COLO668 (cell line): ENCODE results near the gene MVD.

Experiments used
- DNase-seq: peaks from one replicate; lab custom pipeline; 2025; ENCODE audit not compliant: unreplicated experiment; lab: John Stamatoyannopoulos, UW

MVD gene

GRCh38 chr16:88642881-88643643, 19.8 kb downstream of the MVD start:
- DNase-seq, result no peak

- DNase-seq, result no peak
Measured at GRCh38 chr16:88640498-88641247, 22.2 kb downstream of the MVD start.

GRCh38 chr16:88640039-88640495, 22.8 kb downstream of the MVD start:
- DNase-seq, result no peak

- DNase-seq, result peak; percentile 91
Measured at GRCh38 chr16:88639231-88640038, 23.5 kb downstream of the MVD start.

GRCh38 chr16:88638323-88639230, 24.3 kb downstream of the MVD start, which contains the start of gene IL17C:
TSS of gene IL17C (plus strand) at chr16:88638572. CDS start at chr16:88638642, 70 bp downstream.
- DNase-seq, result peak; percentile 96

GRCh38 chr16:88636488-88637265, 26.2 kb downstream of the MVD start:
- no peak for DNase-seq

GRCh38 chr16:88635671-88636319, 27.1 kb downstream of the MVD start:
- DNase-seq, result peak; percentile 81

- DNase-seq, result peak; percentile 23
Measured at GRCh38 chr16:88634994-88635670, 27.8 kb downstream of the MVD start.

- no peak for DNase-seq
Measured at GRCh38 chr16:88634141-88634993, 28.5 kb downstream of the MVD start.

GRCh38 chr16:88633684-88634140, 29.2 kb downstream of the MVD start:
- peak; percentile 74 for DNase-seq

- DNase-seq, result no peak
Measured at GRCh38 chr16:88632587-88632930, 30.3 kb downstream of the MVD start.

- no peak for DNase-seq
Measured at GRCh38 chr16:88631920-88632586, 30.8 kb downstream of the MVD start.

- no peak for DNase-seq
Measured at GRCh38 chr16:88631384-88631783, 31.5 kb downstream of the MVD start.

- DNase-seq, result no peak
Measured at GRCh38 chr16:88630941-88631340, 31.9 kb downstream of the MVD start.

- DNase-seq, result no peak
Measured at GRCh38 chr16:88630433-88630832, 32.5 kb downstream of the MVD start.

- DNase-seq, result no peak
Measured at GRCh38 chr16:88629835-88630234, 33.1 kb downstream of the MVD start.

GRCh38 chr16:88628512-88628974, 34.3 kb downstream of the MVD start:
- DNase-seq, result peak; percentile 37
